HCT116 (cell line): Measurements from ENCODE around the gene SNIP1. TPM values are rescaled to one million over a fixed set of nuclear protein-coding genes. Genes with fewer than 3 reads are reported as not detected.

Experiments
- ATAC-seq: fragments of 200-7000 bp; cut with Tn5 transposase; 2 replicates; pipeline ENCODE4 v1.9.1; 2020; ENCODE audit warnings: mild to moderate bottlenecking, moderate library complexity
- BruUV-seq: library from RNA; stranded (reverse); fragments of 400-500 nt; replicated peaks from 2 replicates; lab custom pipeline; 2021; lab: Mats Ljungman, UMichigan
- CTCF ChIA-PET: fragments of 300-600 bp; sonication (Branson Sonifier 250); formaldehyde crosslinking; loops from one replicate; lab custom pipeline; 2021; ENCODE audit warnings: antibody characterized with exemption; lab: Charles Lee
- POLR2A ChIA-PET: fragments of 300-600, 350-600 bp; sonication (Branson Sonifier 250); formaldehyde crosslinking; loops from one replicate; lab custom pipeline; 2021; ENCODE audit warnings: antibody characterized with exemption; lab: Charles Lee
- RAD21 ChIA-PET, 2 experiments: fragments of 300-600 bp; sonication (Branson Sonifier 250); formaldehyde crosslinking; loops; one replicate each; lab custom pipeline; 2023; ENCODE audit warnings: low total read pairs in 2 of 2; ENCODE audit not compliant: uncharacterized antibody in 2 of 2, unreplicated experiment in 2 of 2, low non-redundant PET in 1 of 2; lab: Charles Lee
- DNase-seq: peaks from one replicate; pipeline ENCODE4 v3.0.0-alpha.2; 2010; ENCODE audit warnings: low read depth, low spot score
- H2AFZ ChIP-seq: fragments of 200-600 bp; shearing (Covaris generic), sonication (generic); 2 replicates; pipeline ENCODE4 v1.6.1; 2017; ENCODE audit warnings: low read depth, mixed run types, mixed read lengths, antibody characterized with exemption, low read length; ENCODE audit not compliant: poor library complexity, severe bottlenecking
- H3K27ac ChIP-seq: 2 replicates; pipeline ENCODE4 v1.5.1; 2012; ENCODE audit warnings: low read depth, low read length
- H3K27me3 ChIP-seq: fragments of 200-600 bp; sonication (generic); 2 replicates; pipeline ENCODE4 v1.6.1; 2016; ENCODE audit warnings: mixed run types, low read length, mixed read lengths; ENCODE audit not compliant: insufficient read depth
- H3K36me3 ChIP-seq, 2 experiments: fragments of 200-500 bp in 1 of 2; fragments of 200-600 bp in 1 of 2; sonication (Bioruptor generic) in 1 of 2; sonication (generic) in 1 of 2; 2 replicates each; pipeline versions ENCODE4 v1.5.1 to v1.6.1; 2014 to 2016; ENCODE audit warnings: low read length in 2 of 2, inconsistent platforms in 1 of 2, mixed read lengths in 1 of 2, mixed run types in 1 of 2; ENCODE audit not compliant: insufficient read depth in 2 of 2, control insufficient read depth in 1 of 2
- H3K4me1 ChIP-seq, 2 experiments: fragments of 200-600 bp in 1 of 2; sonication (generic) in 1 of 2; 2 replicates each; pipeline versions ENCODE4 v1.5.1 to v1.6.1; 2012 to 2017; ENCODE audit warnings: low read length in 2 of 2, inconsistent platforms in 1 of 2, mild to moderate bottlenecking in 1 of 2, mixed read lengths in 1 of 2, mixed run types in 1 of 2, moderate library complexity in 1 of 2; ENCODE audit not compliant: insufficient read depth in 2 of 2, control insufficient read depth in 1 of 2
- H3K4me2 ChIP-seq: fragments of 200-600 bp; sonication (generic); 2 replicates; pipeline ENCODE4 v1.6.1; 2017; ENCODE audit warnings: mixed run types, low read length, mixed read lengths
- H3K4me3 ChIP-seq, 2 experiments: fragments of 200-600 bp in 1 of 2; sonication (generic) in 1 of 2; replicated peaks in 1 of 2; 2 replicates each; pipeline ENCODE4 v1.5.1; 2011 to 2016; ENCODE audit warnings: low read length in 2 of 2, control low read depth in 1 of 2, low read depth in 1 of 2, mild to moderate bottlenecking in 1 of 2, mixed read lengths in 1 of 2, mixed run types in 1 of 2
- H3K79me2 ChIP-seq: fragments of 200-600 bp; sonication (generic); 2 replicates; pipeline ENCODE4 v1.6.1; 2017; ENCODE audit warnings: mild to moderate bottlenecking, mixed run types, low read length, moderate library complexity, mixed read lengths; ENCODE audit not compliant: insufficient read depth
- H3K9ac ChIP-seq: fragments of 200-600 bp; sonication (generic); 2 replicates; pipeline ENCODE4 v1.6.1; 2016; ENCODE audit warnings: low read length, mixed read lengths
- H3K9me2 ChIP-seq: fragments of 200-600 bp; sonication (generic), shearing (Covaris generic); 2 replicates; pipeline ENCODE4 v1.6.1; 2017; ENCODE audit warnings: mixed run types, mild to moderate bottlenecking, moderate library complexity; ENCODE audit not compliant: insufficient read depth
- H3K9me3 ChIP-seq, 2 experiments: fragments of 200-500 bp in 1 of 2; fragments of 200-600 bp in 1 of 2; sonication (Bioruptor generic) in 1 of 2; sonication (generic) in 1 of 2; 2 replicates each; pipeline ENCODE4 v1.6.1; 2014 to 2017; ENCODE audit warnings: low read length in 2 of 2, mixed read lengths in 2 of 2, inconsistent platforms in 1 of 2, low read depth in 1 of 2, mild to moderate bottlenecking in 1 of 2, mixed run types in 1 of 2, moderate library complexity in 1 of 2; ENCODE audit not compliant: control insufficient read depth in 1 of 2, insufficient read depth in 1 of 2
- H4K20me1 ChIP-seq: fragments of 200-600 bp; sonication (generic), shearing (Covaris generic); 2 replicates; pipeline ENCODE4 v1.6.1; 2017; ENCODE audit warnings: mixed run types, mild to moderate bottlenecking, moderate library complexity; ENCODE audit not compliant: insufficient read depth
- CBX3 ChIP-seq: IDR thresholded peaks from 2 replicates; pipeline ENCODE4 v1.6.1; 2012; ENCODE audit warnings: low read depth
- CEBPB ChIP-seq: IDR thresholded peaks from 2 replicates; pipeline ENCODE4 v1.6.1; 2012; ENCODE audit warnings: low read depth
- EGR1 ChIP-seq: IDR thresholded peaks from 2 replicates; pipeline ENCODE4 v1.6.1; 2012; ENCODE audit warnings: low read depth
- ELF1 ChIP-seq: IDR thresholded peaks from 2 replicates; pipeline ENCODE4 v1.6.1; 2012; ENCODE audit warnings: low read depth, borderline replicate concordance
- FOSL1 ChIP-seq: IDR thresholded peaks from 2 replicates; pipeline ENCODE4 v1.6.1; 2012; ENCODE audit warnings: low read depth
- RAD21 ChIP-seq: IDR thresholded peaks from 2 replicates; pipeline ENCODE4 v1.6.1; 2012; ENCODE audit warnings: low read depth, mild to moderate bottlenecking
- SIN3A ChIP-seq: IDR thresholded peaks from 2 replicates; pipeline ENCODE4 v1.6.1; 2012; ENCODE audit warnings: low read depth
- SRF ChIP-seq: IDR thresholded peaks from 2 replicates; pipeline ENCODE4 v1.6.1; 2012; ENCODE audit warnings: low read depth
- TCF7L2 ChIP-seq: IDR thresholded peaks from 2 replicates; pipeline ENCODE4 v1.7.0; 2011; ENCODE audit warnings: borderline replicate concordance, inconsistent platforms; ENCODE audit not compliant: insufficient read depth, insufficient read length; ENCODE audit errors: extremely low read depth
- YY1 ChIP-seq: IDR thresholded peaks from 2 replicates; pipeline ENCODE4 v1.6.1; 2011; ENCODE audit warnings: low read length, low read depth, moderate library complexity, mild to moderate bottlenecking; ENCODE audit not compliant: insufficient replicate concordance; ENCODE audit errors: extremely low read depth
- ZNF274 ChIP-seq: fragments of 200-500 bp; sonication (Bioruptor generic); IDR thresholded peaks from 2 replicates; pipeline ENCODE4 v1.6.1; 2014; ENCODE audit warnings: mild to moderate bottlenecking, low read depth, low read length, inconsistent platforms
- intact Hi-C: fragments of 100-400 bp; cut with micrococcal nuclease; formaldehyde crosslinking; loops from 2 replicates; pipeline ENCODE4 v1.10.0; 2022
- total RNA-seq: library from RNA; stranded (reverse); gene quantifications from one replicate; pipeline ENCODE4 v1.2.1, GENCODE V29; 2021; ENCODE audit not compliant: unreplicated experiment
- TF ChIP-seq, protein P1 (sequence below), 3 experiments: fragments of 200-600 bp in 1 of 3; sonication (generic) in 1 of 3; IDR thresholded peaks in 2 of 3; conservative IDR thresholded peaks in 1 of 3; 2 replicates each; pipeline ENCODE4 v1.5.1; 2012 to 2017; ENCODE audit warnings: low read depth in 2 of 3, low read length in 2 of 3, antibody characterized with exemption in 1 of 3, borderline replicate concordance in 1 of 3, control low read depth in 1 of 3, mild to moderate bottlenecking in 1 of 3, mixed read lengths in 1 of 3, mixed run types in 1 of 3, moderate library complexity in 1 of 3; ENCODE audit not compliant: insufficient read depth in 1 of 3

Gene SNIP1
- total RNA-seq, 1 experiment from 2014 or later: 18.8 TPM

DNA sequence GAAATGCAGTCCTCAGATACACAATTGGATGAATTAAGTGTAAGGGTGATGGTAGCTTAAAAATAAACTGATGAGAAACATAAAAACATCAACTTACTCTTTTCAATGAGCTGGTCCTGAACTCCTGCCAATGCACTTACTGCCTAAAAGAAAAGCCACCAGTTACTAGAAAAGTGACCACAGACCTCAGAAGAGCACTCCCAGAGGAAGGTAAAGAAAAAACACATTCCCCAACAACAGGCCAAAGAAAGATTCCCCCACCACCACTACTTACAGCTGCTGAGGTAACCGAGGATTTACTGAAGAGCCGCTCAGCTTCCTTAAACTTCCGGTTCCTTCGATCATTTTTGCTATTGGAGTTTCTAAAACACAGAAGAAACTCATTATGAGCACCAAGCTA, 44.9 kb downstream of the SNIP1 start:
- H3K4me3 ChIP-seq: no peak overlapping the region
- peaks cover 23% of the 10 kb centered on the region for H3K79me2 ChIP-seq
- no peaks in the 10 kb centered on the region for H4K20me1 ChIP-seq
- H3K4me1 ChIP-seq: peaks cover 8 to 9% of the 10 kb centered on the region in 2 experiments; a peak in 3 of 4 replicates
- H3K4me2 ChIP-seq: no peak overlapping the region
- CTCF ChIA-PET: interaction anchor here (1.4 kb wide), 1 partner anchor 14 kb away, joined by 9 read pairs; no protein-coding TSS in a partner anchor
- H3K36me3 ChIP-seq: peaks cover 24 to 28% of the 10 kb centered on the region in 2 experiments
- no peaks in the 10 kb centered on the region for H3K9me2 ChIP-seq
- no TSS peak for BruUV-seq
- no peak overlapping the region for H3K27ac ChIP-seq
- RAD21 ChIA-PET: interaction anchor here in 1 of 2 experiments (0.5 kb wide), 1 partner anchor 332 kb away, joined by 3 read pairs; no protein-coding TSS in a partner anchor
- TF ChIP-seq, protein P1, sequence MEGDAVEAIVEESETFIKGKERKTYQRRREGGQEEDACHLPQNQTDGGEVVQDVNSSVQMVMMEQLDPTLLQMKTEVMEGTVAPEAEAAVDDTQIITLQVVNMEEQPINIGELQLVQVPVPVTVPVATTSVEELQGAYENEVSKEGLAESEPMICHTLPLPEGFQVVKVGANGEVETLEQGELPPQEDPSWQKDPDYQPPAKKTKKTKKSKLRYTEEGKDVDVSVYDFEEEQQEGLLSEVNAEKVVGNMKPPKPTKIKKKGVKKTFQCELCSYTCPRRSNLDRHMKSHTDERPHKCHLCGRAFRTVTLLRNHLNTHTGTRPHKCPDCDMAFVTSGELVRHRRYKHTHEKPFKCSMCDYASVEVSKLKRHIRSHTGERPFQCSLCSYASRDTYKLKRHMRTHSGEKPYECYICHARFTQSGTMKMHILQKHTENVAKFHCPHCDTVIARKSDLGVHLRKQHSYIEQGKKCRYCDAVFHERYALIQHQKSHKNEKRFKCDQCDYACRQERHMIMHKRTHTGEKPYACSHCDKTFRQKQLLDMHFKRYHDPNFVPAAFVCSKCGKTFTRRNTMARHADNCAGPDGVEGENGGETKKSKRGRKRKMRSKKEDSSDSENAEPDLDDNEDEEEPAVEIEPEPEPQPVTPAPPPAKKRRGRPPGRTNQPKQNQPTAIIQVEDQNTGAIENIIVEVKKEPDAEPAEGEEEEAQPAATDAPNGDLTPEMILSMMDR (IDR thresholded peaks at IDR 0.05 in 2 of 3, conservative IDR thresholded peaks at IDR 0.05 in 1 of 3; ENCODE audit: borderline replicate concordance in 1 of 3, insufficient read depth in 1 of 3, low read depth in 2 of 3, low read length in 2 of 3): peak in 2 of 3 experiments; percentile 27 to 39; a peak in 3 of 6 replicates
- TF ChIP-seq TCF7L2 (no peak), FOSL1 (no peak), SIN3A (no peak), CEBPB (no peak), SRF (no peak), YY1 (no peak)
- POLR2A ChIA-PET: no interaction called here
- no peaks in the 10 kb centered on the region for H3K27me3 ChIP-seq
- H3K9ac ChIP-seq: no peak overlapping the region
- H2AFZ ChIP-seq: no peak overlapping the region
- intact Hi-C loops: no loop called here
- DNase-seq (no peak), ATAC-seq (peak; percentile 65)
- no peaks in the 10 kb centered on the region for H3K9me3 ChIP-seq

DNA sequence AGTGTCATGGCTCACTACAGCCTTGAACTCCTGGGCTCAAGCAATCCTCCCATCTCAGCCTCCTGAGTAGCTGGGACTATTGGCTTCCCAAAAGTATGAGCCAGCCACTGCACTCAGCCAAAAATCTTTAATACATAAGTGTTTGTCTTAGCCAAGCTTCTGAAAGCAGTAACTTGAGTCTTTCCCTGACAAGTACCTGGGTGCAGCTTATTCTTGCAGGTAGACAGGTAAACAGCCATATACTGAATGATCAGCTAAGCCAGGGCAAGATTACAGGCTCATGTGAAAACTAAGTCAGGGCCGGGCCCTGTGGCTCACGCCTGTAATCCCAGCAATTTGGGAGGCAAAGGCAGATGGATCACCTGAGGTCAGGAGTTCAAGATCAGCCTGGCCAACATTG, 47.4 kb downstream of the SNIP1 start:
- POLR2A ChIA-PET: no interaction called here
- H3K9me3 ChIP-seq: no peaks in the 10 kb centered on the region
- CTCF ChIA-PET: interaction anchor here (1.9 kb wide), 1 partner anchor 8 kb away, joined by 9 read pairs; the partner anchor contains the start of gene MEAF6
- TF ChIP-seq SIN3A: no peak
- TF ChIP-seq ZNF274: no peak
- TF ChIP-seq EGR1: no peak
- TF ChIP-seq CEBPB: no peak
- TF ChIP-seq SRF: no peak
- TF ChIP-seq ELF1: no peak
- TF ChIP-seq RAD21: no peak
- TF ChIP-seq CBX3: no peak
- TF ChIP-seq YY1: no peak
- TF ChIP-seq, protein P1 (IDR thresholded peaks at IDR 0.05 in 2 of 3, conservative IDR thresholded peaks at IDR 0.05 in 1 of 3; ENCODE audit: borderline replicate concordance in 1 of 3, insufficient read depth in 1 of 3, low read depth in 2 of 3, low read length in 2 of 3): no peak

More for the DNA sequence above, 47.4 kb downstream of the SNIP1 start:
- Histone ChIP-seq H3K79me2 (peaks cover 9% of the 10 kb centered on the region; the same call in 1 of the 2 replicates), H3K4me1 (no peaks in the 10 kb centered on the region), H3K9me2 (no peaks in the 10 kb centered on the region), H4K20me1 (no peaks in the 10 kb centered on the region), H3K4me2 (no peak overlapping the region), H3K36me3 (peaks cover 24% of the 10 kb centered on the region in 2 experiments), H3K4me3 (no peak overlapping the region), H3K9ac (no peak overlapping the region), H3K27ac (no peak overlapping the region), H2AFZ (no peak overlapping the region), H3K27me3 (no peaks in the 10 kb centered on the region)
- RAD21 ChIA-PET: no interaction called here
- no peak for DNase-seq
- intact Hi-C loops: no loop called here
- BruUV-seq: no TSS peak
- ATAC-seq: no peak
